Smooth muscle cell (in vitro differentiated cells): ENCODE results near the gene ZNF644. TPM values are rescaled to one million over a fixed set of nuclear protein-coding genes. Genes with fewer than 3 reads are reported as not detected.

Experiments
- DNase-seq: peaks from one replicate; lab custom pipeline; 2025; ENCODE audit not compliant: unreplicated experiment; lab: John Stamatoyannopoulos, UW
- H2AFZ ChIP-seq: fragments of 200-600 bp; sonication (generic); 2 replicates; pipeline ENCODE4 v1.6.0; 2016; ENCODE audit warnings: antibody characterized with exemption, low read depth, mild to moderate bottlenecking
- H3F3A ChIP-seq: fragments of 200-600 bp; sonication (generic); 2 replicates; pipeline ENCODE4 v1.6.0; 2017; ENCODE audit warnings: antibody characterized with exemption, low read depth
- H3K27ac ChIP-seq: fragments of 200-600 bp; sonication (generic); 2 replicates; pipeline ENCODE4 v1.5.1; 2016; ENCODE audit warnings: low read depth, mild to moderate bottlenecking
- H3K27me3 ChIP-seq: fragments of 200-600 bp; sonication (generic); 2 replicates; pipeline ENCODE4 v1.6.1; 2016; ENCODE audit warnings: low read depth, mild to moderate bottlenecking
- H3K36me3 ChIP-seq: fragments of 200-600 bp; sonication (generic); 2 replicates; pipeline ENCODE4 v1.5.1; 2016; ENCODE audit warnings: low read depth
- H3K4me1 ChIP-seq: fragments of 200-600 bp; sonication (generic); 2 replicates; pipeline ENCODE4 v1.5.1; 2016; ENCODE audit warnings: low read depth
- H3K4me2 ChIP-seq: fragments of 200-600 bp; sonication (generic); 2 replicates; pipeline ENCODE4 v1.6.0; 2016; ENCODE audit warnings: mild to moderate bottlenecking
- H3K4me3 ChIP-seq: fragments of 200-600 bp; sonication (generic); 2 replicates; pipeline ENCODE4 v1.5.1; 2016; ENCODE audit warnings: mild to moderate bottlenecking
- H3K79me2 ChIP-seq: fragments of 200-600 bp; sonication (generic); 2 replicates; pipeline ENCODE4 v1.6.0; 2016; ENCODE audit warnings: low read depth, mild to moderate bottlenecking
- H3K9ac ChIP-seq: fragments of 200-600 bp; sonication (generic); 2 replicates; pipeline ENCODE4 v1.6.0; 2016; ENCODE audit warnings: low read depth
- H3K9me3 ChIP-seq: fragments of 200-600 bp; sonication (generic); replicated peaks from 2 replicates; pipeline ENCODE4 v1.5.1; 2016; ENCODE audit warnings: low read depth
- H4K20me1 ChIP-seq: fragments of 200-600 bp; sonication (generic); 2 replicates; pipeline ENCODE4 v1.6.0; 2016; ENCODE audit warnings: low read depth
- CTCF ChIP-seq: fragments of 200-600 bp; sonication (generic); IDR thresholded peaks from 2 replicates; pipeline ENCODE4 v1.5.1; 2017; ENCODE audit warnings: borderline replicate concordance, mild to moderate bottlenecking, antibody characterized with exemption; ENCODE audit not compliant: insufficient read depth, poor library complexity, severe bottlenecking
- WGBS: methylation state at CpG from one replicate; pipeline ENCODE4 v1.1.7; 2016; ENCODE audit warnings: low lambda C conversion rate; 5-methylcytosine and 5-hydroxymethylcytosine counted together
- polyA plus RNA-seq: library from polyadenylated mRNA; unstranded; fragments of >200 nt; fragmentation: Nextera tagmentation; extraction: Ambion mirVana; gene quantifications from 2 replicates; pipeline ENCODE4 v1.2.1, GENCODE V29; 2016
- total RNA-seq: library from RNA; depleted of rRNA; stranded (reverse); fragments of >200 nt; gene quantifications from 2 replicates; pipeline ENCODE4 v1.2.3, GENCODE V29; 2014

ZNF644 gene
- total RNA-seq (102 and 123 TPM in 2 replicates), polyA plus RNA-seq (22.9 and 38.0 TPM in 2 replicates)

- Histone ChIP-seq H3K27me3 (no peaks in the 10 kb centered on the region), H3K4me3 (peak within 1 kb of the TSS; percentile 92), H3K79me2 (peaks cover 43% of the 10 kb centered on the region), H3K4me2 (peak within 1 kb of the TSS; percentile 98), H3K36me3 (no peaks in the 10 kb centered on the region), H3K9me3 (no peaks in the 10 kb centered on the region), H4K20me1 (peaks cover 42% of the 10 kb centered on the region), H3K9ac (peak within 1 kb of the TSS; percentile 100), H3F3A (peaks cover 6% of the 10 kb centered on the region), H3K27ac (peak within 1 kb of the TSS; percentile 100), H3K4me1 (peaks cover 22% of the 10 kb centered on the region), H2AFZ (peak within 1 kb of the TSS; percentile 75)
- peak; percentile 88 for DNase-seq
- TF ChIP-seq CTCF, result no peak
- 2% methylated on average over 50 of the region's 70 CpGs for WGBS
These were observed at the start of gene ZNF644 for GRCh38 chr1:91021686-91022517. ZNF644 (minus strand) TSS chr1:91022035; CDS start chr1:90982353, 39,682 bp downstream.

- no peaks in the 10 kb centered on the region for H4K20me1 ChIP-seq
- H3K4me1 ChIP-seq, result no peaks in the 10 kb centered on the region
- no peak overlapping the region for H3K27ac ChIP-seq
- WGBS, result 73% methylated on average over 3 of the region's 3 CpGs
- H3K4me3 ChIP-seq, result no peak overlapping the region
- TF ChIP-seq CTCF, result no peak
- H2AFZ ChIP-seq, result no peak overlapping the region
- H3F3A ChIP-seq, result no peaks in the 10 kb centered on the region
- no peaks in the 10 kb centered on the region for H3K27me3 ChIP-seq
- no peaks in the 10 kb centered on the region for H3K36me3 ChIP-seq
- H3K9ac ChIP-seq, result no peak overlapping the region
- H3K4me2 ChIP-seq, result no peak overlapping the region
- no peaks in the 10 kb centered on the region for H3K9me3 ChIP-seq
- DNase-seq, result no peak
- no peaks in the 10 kb centered on the region for H3K79me2 ChIP-seq
These were observed 48.5 kb upstream of the ZNF644 start for GRCh38 chr1:91070298-91070697.

GRCh38 chr1:91066538-91066937 lies 44.7 kb upstream of the ZNF644 start:
- no peaks in the 10 kb centered on the region for H3K79me2 ChIP-seq
- WGBS, result 67% methylated on average over 1 of the region's 1 CpG
- no peaks in the 10 kb centered on the region for H3K9me3 ChIP-seq
- no peaks in the 10 kb centered on the region for H3F3A ChIP-seq
- no peak overlapping the region for H3K27ac ChIP-seq
- no peak overlapping the region for H3K9ac ChIP-seq
- no peak overlapping the region for H3K4me2 ChIP-seq
- H3K4me3 ChIP-seq, result no peak overlapping the region
- TF ChIP-seq CTCF, result no peak
- no peak for DNase-seq
- H3K4me1 ChIP-seq, result no peaks in the 10 kb centered on the region
- no peak overlapping the region for H2AFZ ChIP-seq
- H3K27me3 ChIP-seq, result no peaks in the 10 kb centered on the region
- no peaks in the 10 kb centered on the region for H4K20me1 ChIP-seq
- no peaks in the 10 kb centered on the region for H3K36me3 ChIP-seq
